ENCODE measurements around the gene CDK6.
"Not testable (repeated sequence)": the region's sequence is repeated elsewhere in the genome, so short reads cannot be mapped to it uniquely, and the experiment has no call there.

CDK6 gene

GRCh38 chr7:92624298-92624996, 211.9 kb downstream of the CDK6 start:
- no peak for DNase-seq (ENCODE audit: low read depth, low spot score)

GRCh38 chr7:92623544-92623943, 212.8 kb downstream of the CDK6 start:
- no peak for DNase-seq (ENCODE audit: low read depth, low spot score)

GRCh38 chr7:92622685-92623084, 213.7 kb downstream of the CDK6 start:
- no peak for DNase-seq (ENCODE audit: low read depth, low spot score)

- no peak for DNase-seq (ENCODE audit: low read depth, low spot score)
Observed at GRCh38 chr7:92622030-92622429, 214.3 kb downstream of the CDK6 start.

- DNase-seq (ENCODE audit: low read depth, low spot score): no peak
Observed at GRCh38 chr7:92621561-92622023, 214.8 kb downstream of the CDK6 start.

- no peak for DNase-seq (ENCODE audit: low read depth, low spot score)
Observed at GRCh38 chr7:92621026-92621540, 215.3 kb downstream of the CDK6 start.

GRCh38 chr7:92615861-92616260, 220.5 kb downstream of the CDK6 start:
- no peak for DNase-seq (ENCODE audit: low read depth, low spot score)

- no peak for DNase-seq (ENCODE audit: low read depth, low spot score)
Observed at GRCh38 chr7:92614660-92615174, 221.7 kb downstream of the CDK6 start.

- no peak for DNase-seq (ENCODE audit: low read depth, low spot score)
Observed at GRCh38 chr7:92613720-92614119, 222.7 kb downstream of the CDK6 start.

GRCh38 chr7:92613214-92613613, 223.2 kb downstream of the CDK6 start:
- no peak for DNase-seq (ENCODE audit: low read depth, low spot score)

- DNase-seq (ENCODE audit: low read depth, low spot score): no peak
Observed at GRCh38 chr7:92612501-92612900, 223.9 kb downstream of the CDK6 start.

GRCh38 chr7:92611735-92612134, 224.6 kb downstream of the CDK6 start:
- no peak for DNase-seq (ENCODE audit: low read depth, low spot score)

- no peak for DNase-seq (ENCODE audit: low read depth, low spot score)
Observed at GRCh38 chr7:92609921-92610518, 226.4 kb downstream of the CDK6 start.

GRCh38 chr7:92608380-92609322, 227.7 kb downstream of the CDK6 start:
- peak; percentile 82 for DNase-seq (ENCODE audit: low read depth, low spot score)

GRCh38 chr7:92606985-92607384, 229.4 kb downstream of the CDK6 start:
- DNase-seq (ENCODE audit: low read depth, low spot score): no peak

GRCh38 chr7:92604517-92604916, 231.9 kb downstream of the CDK6 start:
- DNase-seq (ENCODE audit: low read depth, low spot score): not testable (repeated sequence)

GRCh38 chr7:92603089-92603445, 233.3 kb downstream of the CDK6 start:
- DNase-seq (ENCODE audit: low read depth, low spot score): no peak

GRCh38 chr7:92602352-92603088, 233.9 kb downstream of the CDK6 start:
- DNase-seq (ENCODE audit: low read depth, low spot score): no peak

- DNase-seq (ENCODE audit: low read depth, low spot score): no peak
Observed at GRCh38 chr7:92598310-92598981, 237.9 kb downstream of the CDK6 start.

GRCh38 chr7:92595281-92595680, 241.1 kb downstream of the CDK6 start:
- no peak for DNase-seq (ENCODE audit: low read depth, low spot score)

GRCh38 chr7:92594746-92595145, 241.6 kb downstream of the CDK6 start:
- no peak for DNase-seq (ENCODE audit: low read depth, low spot score)
